IPS-11a (cell line): ENCODE data around the gene COMMD7.
A peak's percentile ranks its signal among the peaks of the same experiment; 100 is the strongest.

Experiments used
- H3K4me3 ChIP-seq: one replicate; pipeline ENCODE4 v1.5.1; 2013; ENCODE audit warnings: low read depth, low read length, control low read depth

The COMMD7 gene

GRCh38 chr20:32743237-32744112, at the start of gene COMMD7:
TSS of gene COMMD7 (minus strand) at chr20:32743467. CDS start at chr20:32743391, 76 bp downstream.
- H3K4me3 ChIP-seq = peak within 1 kb of the TSS; percentile 88

GRCh38 chr20:32792731-32793458, 49.6 kb upstream of the COMMD7 start:
- no peak overlapping the region for H3K4me3 ChIP-seq

GRCh38 chr20:32792316-32792715, 49.0 kb upstream of the COMMD7 start:
- H3K4me3 ChIP-seq = no peak overlapping the region

GRCh38 chr20:32790751-32791057, 47.4 kb upstream of the COMMD7 start:
- no peak overlapping the region for H3K4me3 ChIP-seq

- H3K4me3 ChIP-seq = no peak overlapping the region
Observed at GRCh38 chr20:32789896-32790750, 46.9 kb upstream of the COMMD7 start.

GRCh38 chr20:32787168-32787567, 43.9 kb upstream of the COMMD7 start:
- no peak overlapping the region for H3K4me3 ChIP-seq

- no peak overlapping the region for H3K4me3 ChIP-seq
Observed at GRCh38 chr20:32786059-32786760, 42.9 kb upstream of the COMMD7 start.

GRCh38 chr20:32784369-32785080, 41.3 kb upstream of the COMMD7 start:
- no peak overlapping the region for H3K4me3 ChIP-seq

- H3K4me3 ChIP-seq = no peak overlapping the region
Observed at GRCh38 chr20:32780749-32781655, 37.7 kb upstream of the COMMD7 start.

GRCh38 chr20:32780278-32780677, 37.0 kb upstream of the COMMD7 start:
- H3K4me3 ChIP-seq = no peak overlapping the region

- no peak overlapping the region for H3K4me3 ChIP-seq
Observed at GRCh38 chr20:32779500-32780211, 36.4 kb upstream of the COMMD7 start.

- no peak overlapping the region for H3K4me3 ChIP-seq
Observed at GRCh38 chr20:32777177-32777956, 34.1 kb upstream of the COMMD7 start.

- H3K4me3 ChIP-seq = no peak overlapping the region
Observed at GRCh38 chr20:32775336-32775991, 32.2 kb upstream of the COMMD7 start.

- H3K4me3 ChIP-seq = no peak overlapping the region
Observed at GRCh38 chr20:32773855-32774254, 30.6 kb upstream of the COMMD7 start.

- no peak overlapping the region for H3K4me3 ChIP-seq
Observed at GRCh38 chr20:32773223-32773622, 30.0 kb upstream of the COMMD7 start.

GRCh38 chr20:32772046-32772445, 28.8 kb upstream of the COMMD7 start:
- no peak overlapping the region for H3K4me3 ChIP-seq
